ENCODE data around the gene HOXA11. TPM values are rescaled to one million over a fixed set of nuclear protein-coding genes. Genes with fewer than 3 reads are reported as not detected.

Gene HOXA11
- total RNA-seq, 5 donors from 2014 or later (not counting 1 experiment from before 2014, with no cell fraction given) = not detected

DNA sequence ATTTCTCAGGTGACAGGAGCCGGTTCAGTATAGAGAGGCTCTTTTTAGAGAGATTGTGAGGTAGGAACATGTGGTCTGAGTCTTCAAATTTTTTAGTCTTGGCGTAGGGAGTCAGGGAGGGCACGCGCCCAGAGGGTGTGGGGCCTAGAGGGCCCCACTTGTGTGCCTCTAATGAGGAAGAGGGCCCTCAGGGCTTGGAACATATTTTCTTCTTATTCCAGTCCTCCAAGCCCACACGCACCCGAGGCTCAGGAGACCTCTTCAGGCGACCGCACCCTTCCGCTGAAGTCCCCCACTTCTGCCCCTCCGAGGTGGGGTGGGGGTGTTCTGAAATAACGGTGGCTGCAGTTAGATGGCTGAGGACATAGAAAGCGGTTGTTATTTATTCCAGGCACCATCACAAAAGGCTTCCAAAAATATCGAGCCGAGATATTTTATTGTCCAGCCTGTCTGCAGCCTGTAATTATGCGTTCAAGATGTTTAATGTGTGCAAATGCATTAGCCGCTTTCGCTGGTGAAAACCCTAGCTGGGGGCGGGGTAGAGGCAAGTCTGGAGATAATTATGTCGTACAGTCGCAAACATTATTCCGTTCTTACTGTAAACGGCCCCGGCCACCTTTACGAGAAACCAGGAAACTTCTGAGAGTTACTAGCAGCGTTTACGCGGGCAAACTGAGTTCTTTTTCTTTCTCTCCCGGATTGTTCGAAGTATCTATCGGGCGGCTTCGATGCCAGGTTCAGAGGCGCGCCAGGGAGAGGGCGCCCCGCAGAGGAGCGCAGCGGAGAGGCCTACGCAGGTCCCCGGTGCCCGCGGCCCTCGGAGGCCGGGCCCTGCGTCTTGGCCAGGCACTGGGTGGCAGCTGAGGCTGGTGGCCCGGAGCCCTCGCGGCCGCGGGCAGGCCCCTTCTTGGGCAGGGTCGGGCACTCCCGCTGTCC lies 27.7 kb upstream of the HOXA11 start:
- DNase-seq = no peak
- no peaks in the 10 kb centered on the region for H3K36me3 ChIP-seq (ENCODE audit: control insufficient read depth in 2 of 2, extremely low read depth in 1 of 2, insufficient read depth in 1 of 2, low read length in 1 of 2)
- peaks cover 0 to 18% of the 10 kb centered on the region in 2 experiments for H3K4me1 ChIP-seq (ENCODE audit: control insufficient read depth in 1 of 2, extremely low read depth in 1 of 2, insufficient read depth in 2 of 2, low read length in 2 of 2)
- H3K4me3 ChIP-seq (ENCODE audit: control insufficient read depth in 1 of 2, extremely low read depth in 1 of 2, low read length in 1 of 2) = no peak overlapping the region
- ATAC-seq (replicated peaks in 1 of 4) = peak in 1 of 4 experiments; percentile 27
- H3K27ac ChIP-seq (ENCODE audit: low read length) = no peak overlapping the region
- Mint-ChIP-seq H3K4me1 (peaks cover 8 to 14% (median 12%) of the 10 kb centered on the region in 3 donors), H3K9me3 (no peaks in the 10 kb centered on the region), H3K36me3 (no peaks in the 10 kb centered on the region), H3K27me3 (peaks cover 84 to 90% of the 10 kb centered on the region in 2 donors), H3K4me3 (peak overlapping the region in 1 of 3 donors; percentile 9), H3K27ac (no peak overlapping the region)
- CTCF ChIA-PET = interaction anchor here (0.6 to 0.9 kb wide), 4 partner anchors 52 to 884 kb away, joined by 3 to 4 read pairs (median 3); no protein-coding TSS in a partner anchor
- WGBS (ENCODE audit: insufficient coverage) = 7% methylated on average over 38 of the region's 52 CpGs
- POLR2A ChIA-PET = no interaction called here
- H3K27me3 ChIP-seq (replicated peaks in 1 of 2; ENCODE audit: control insufficient read depth in 2 of 2, extremely low read depth in 1 of 2, insufficient read depth in 2 of 2, low read length in 1 of 2) = peaks cover 15 to 76% of the 10 kb centered on the region in 2 experiments
- H3K9me3 ChIP-seq = no peaks in the 10 kb centered on the region

GRCh38 chr7:27211764-27212204 lies 26.8 kb upstream of the HOXA11 start:
- Histone ChIP-seq H3K27me3 (replicated peaks in 1 of 2; ENCODE audit: control insufficient read depth in 2 of 2, extremely low read depth in 1 of 2, insufficient read depth in 2 of 2, low read length in 1 of 2) (peaks cover 15 to 77% of the 10 kb centered on the region in 2 experiments), H3K27ac (ENCODE audit: low read length) (no peak overlapping the region), H3K4me3 (ENCODE audit: control insufficient read depth in 1 of 2, extremely low read depth in 1 of 2, low read length in 1 of 2) (no peak overlapping the region), H3K4me1 (ENCODE audit: control insufficient read depth in 1 of 2, extremely low read depth in 1 of 2, insufficient read depth in 2 of 2, low read length in 2 of 2) (peaks cover 0 to 18% of the 10 kb centered on the region in 2 experiments), H3K36me3 (ENCODE audit: control insufficient read depth in 2 of 2, extremely low read depth in 1 of 2, insufficient read depth in 1 of 2, low read length in 1 of 2) (no peaks in the 10 kb centered on the region), H3K9me3 (no peaks in the 10 kb centered on the region)
- Mint-ChIP-seq H3K27ac (no peak overlapping the region), H3K36me3 (no peaks in the 10 kb centered on the region), H3K27me3 (peaks cover 86 to 89% of the 10 kb centered on the region in 2 donors), H3K4me3 (no peak overlapping the region), H3K9me3 (no peaks in the 10 kb centered on the region), H3K4me1 (peaks cover 8 to 14% (median 12%) of the 10 kb centered on the region in 3 donors)
- 14% methylated on average over 1 of the region's 3 CpGs for WGBS (ENCODE audit: insufficient coverage)
- ATAC-seq (replicated peaks in 1 of 4) = no peak
- ChIA-PET POLR2A (no interaction called here), CTCF (interaction anchor here (0.9 to 1.2 kb wide), 5 partner anchors 16 to 885 kb away, joined by 3 to 4 read pairs (median 3); no protein-coding TSS in a partner anchor)
- DNase-seq = no peak

DNA sequence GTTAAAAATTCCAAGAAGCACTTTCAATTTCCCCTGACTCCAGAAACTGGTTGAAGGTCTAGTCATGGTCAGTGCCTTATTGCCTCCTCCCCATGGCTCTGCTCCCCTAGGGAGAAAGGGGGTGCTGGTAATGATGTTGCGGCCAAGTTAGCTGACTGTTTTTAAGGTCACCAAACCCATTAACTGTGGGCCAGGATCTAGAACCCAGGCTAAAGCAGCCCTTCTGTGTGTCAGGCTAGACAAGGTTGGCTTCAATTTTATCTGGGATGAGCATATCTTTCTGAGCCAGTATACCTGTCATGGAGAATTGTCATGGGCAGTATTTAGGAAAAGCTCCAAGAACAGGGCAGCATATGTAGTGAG lies 26.0 kb upstream of the HOXA11 start:
- Histone ChIP-seq H3K4me1 (ENCODE audit: control insufficient read depth in 1 of 2, extremely low read depth in 1 of 2, insufficient read depth in 2 of 2, low read length in 2 of 2) (peaks cover 0 to 18% of the 10 kb centered on the region in 2 experiments), H3K36me3 (ENCODE audit: control insufficient read depth in 2 of 2, extremely low read depth in 1 of 2, insufficient read depth in 1 of 2, low read length in 1 of 2) (no peaks in the 10 kb centered on the region), H3K27me3 (replicated peaks in 1 of 2; ENCODE audit: control insufficient read depth in 2 of 2, extremely low read depth in 1 of 2, insufficient read depth in 2 of 2, low read length in 1 of 2) (peaks cover 19 to 73% of the 10 kb centered on the region in 2 experiments), H3K27ac (ENCODE audit: low read length) (no peak overlapping the region), H3K4me3 (ENCODE audit: control insufficient read depth in 1 of 2, extremely low read depth in 1 of 2, low read length in 1 of 2) (no peak overlapping the region), H3K9me3 (no peaks in the 10 kb centered on the region)
- 100% methylated on average over 1 of the region's 1 CpG for WGBS (ENCODE audit: insufficient coverage)
- POLR2A ChIA-PET = no interaction called here
- no peaks in the 10 kb centered on the region for H3K36me3 Mint-ChIP-seq
- H3K27me3 Mint-ChIP-seq = peaks cover 87 to 90% of the 10 kb centered on the region in 2 donors
- H3K9me3 Mint-ChIP-seq = no peaks in the 10 kb centered on the region
- no peak overlapping the region for H3K27ac Mint-ChIP-seq
- DNase-seq (no peak), ATAC-seq (replicated peaks in 1 of 4) (no peak)
- CTCF ChIA-PET = interaction anchor here (0.6 to 1.2 kb wide), 4 partner anchors 15 to 730 kb away, joined by 3 read pairs; no protein-coding TSS in a partner anchor
- H3K4me1 Mint-ChIP-seq = peaks cover 9 to 14% (median 12%) of the 10 kb centered on the region in 3 donors
- H3K4me3 Mint-ChIP-seq = peak overlapping the region in 1 of 3 donors; percentile 71

- Histone ChIP-seq H3K27ac (ENCODE audit: low read length) (no peak overlapping the region), H3K9me3 (no peaks in the 10 kb centered on the region), H3K4me1 (ENCODE audit: control insufficient read depth in 1 of 2, extremely low read depth in 1 of 2, insufficient read depth in 2 of 2, low read length in 2 of 2) (peaks cover under 1 to 22% of the 10 kb centered on the region in 2 experiments), H3K4me3 (ENCODE audit: control insufficient read depth in 1 of 2, extremely low read depth in 1 of 2, low read length in 1 of 2) (peak overlapping the region in 1 of 2 donors; percentile 46), H3K36me3 (ENCODE audit: control insufficient read depth in 2 of 2, extremely low read depth in 1 of 2, insufficient read depth in 1 of 2, low read length in 1 of 2) (no peaks in the 10 kb centered on the region), H3K27me3 (replicated peaks in 1 of 2; ENCODE audit: control insufficient read depth in 2 of 2, extremely low read depth in 1 of 2, insufficient read depth in 2 of 2, low read length in 1 of 2) (peaks cover 24 to 78% of the 10 kb centered on the region in 2 experiments)
- DNase-seq (peak in 17 of 35 experiments; percentile 18 to 63 (median 38)), ATAC-seq (replicated peaks in 1 of 4) (peak; percentile 55 to 81 (median 62))
- no peaks in the 10 kb centered on the region for H3K36me3 Mint-ChIP-seq
- CTCF ChIA-PET = interaction anchor here (0.6 to 1.4 kb wide), 7 partner anchors 12 to 731 kb away, joined by 3 to 5 read pairs (median 3); no protein-coding TSS in a partner anchor
- H3K27me3 Mint-ChIP-seq = peaks cover 87 to 90% of the 10 kb centered on the region in 2 donors
- no peak overlapping the region for H3K27ac Mint-ChIP-seq
- 16% methylated on average over 28 of the region's 32 CpGs for WGBS (ENCODE audit: insufficient coverage)
- POLR2A ChIA-PET = no interaction called here
- H3K9me3 Mint-ChIP-seq = no peaks in the 10 kb centered on the region
- peak overlapping the region; percentile 18 to 71 (median 50) for H3K4me3 Mint-ChIP-seq
- peaks cover 14 to 18% (median 15%) of the 10 kb centered on the region in 3 donors for H3K4me1 Mint-ChIP-seq
These were observed 25.5 kb upstream of the HOXA11 start for GRCh38 chr7:27210441-27211083.

GRCh38 chr7:27209933-27210440 lies 25.0 kb upstream of the HOXA11 start:
- Mint-ChIP-seq H3K4me1 (peaks cover 18 to 23% (median 20%) of the 10 kb centered on the region in 3 donors), H3K27ac (no peak overlapping the region), H3K36me3 (no peaks in the 10 kb centered on the region), H3K27me3 (peaks cover 85 to 91% of the 10 kb centered on the region in 2 donors), H3K4me3 (peak overlapping the region in 1 of 3 donors; percentile 71), H3K9me3 (no peaks in the 10 kb centered on the region)
- H3K27ac ChIP-seq (ENCODE audit: low read length) = no peak overlapping the region
- 40% methylated on average over 10 of the region's 11 CpGs for WGBS (ENCODE audit: insufficient coverage)
- H3K4me1 ChIP-seq (ENCODE audit: control insufficient read depth in 1 of 2, extremely low read depth in 1 of 2, insufficient read depth in 2 of 2, low read length in 2 of 2) = peaks cover 2 to 28% of the 10 kb centered on the region in 2 experiments
- DNase-seq = no peak
- peaks cover 26 to 81% of the 10 kb centered on the region in 2 experiments for H3K27me3 ChIP-seq (replicated peaks in 1 of 2; ENCODE audit: control insufficient read depth in 2 of 2, extremely low read depth in 1 of 2, insufficient read depth in 2 of 2, low read length in 1 of 2)
- ChIA-PET POLR2A (no interaction called here), CTCF (interaction anchor here (0.6 to 1.4 kb wide), 7 partner anchors 9 to 810 kb away, joined by 3 to 7 read pairs (median 3); partner anchors contain the start of gene HOXA13 (in 1 of the 2))
- H3K9me3 ChIP-seq = no peaks in the 10 kb centered on the region
- peak overlapping the region in 1 of 2 donors; percentile 46 for H3K4me3 ChIP-seq (ENCODE audit: control insufficient read depth in 1 of 2, extremely low read depth in 1 of 2, low read length in 1 of 2)
- no peak for ATAC-seq (replicated peaks in 1 of 4)
- no peaks in the 10 kb centered on the region for H3K36me3 ChIP-seq (ENCODE audit: control insufficient read depth in 2 of 2, extremely low read depth in 1 of 2, insufficient read depth in 1 of 2, low read length in 1 of 2)
